Psoas muscle (tissue), 8 donors: ENCODE measurements around the gene DEK. TPM values are rescaled to one million over a fixed set of nuclear protein-coding genes. Genes with fewer than 3 reads are reported as not detected.
"Not testable (repeated sequence)": the region's sequence is repeated elsewhere in the genome, so short reads cannot be mapped to it uniquely, and the experiment has no call there.

Experiments used
- ATAC-seq, 4 donors: fragments of 200-7000 bp; cut with Tn5 transposase; one replicate each; pipeline ENCODE4 v1.9.1; 2020; ENCODE audit warnings: moderate library complexity in 3 of 4, mild to moderate bottlenecking in 2 of 4
- DNase-seq, 2 donors: peaks; one replicate each; pipeline ENCODE4 v3.0.0-alpha.2; 2020
- H3K27ac ChIP-seq: fragments of 200-600 bp; one replicate; pipeline ENCODE4 v1.8.0; 2022
- H3K27me3 ChIP-seq, 3 donors: fragments of 200-600 bp in 1 of 3; one replicate each; pipeline versions ENCODE4 v1.6.1 to v1.8.0; 2013 to 2022; ENCODE audit warnings: low read length in 2 of 3, mild to moderate bottlenecking in 2 of 3, moderate library complexity in 1 of 3; ENCODE audit not compliant: insufficient read depth in 3 of 3
- H3K36me3 ChIP-seq, 2 donors: fragments of 200-600 bp in 1 of 2; one replicate each; pipeline versions ENCODE4 v1.6.1 to v1.8.0; 2013 to 2022; ENCODE audit warnings: low read depth in 1 of 2, mild to moderate bottlenecking in 1 of 2, moderate library complexity in 1 of 2; ENCODE audit not compliant: insufficient read depth in 1 of 2
- H3K4me1 ChIP-seq: fragments of 200-600 bp; one replicate; pipeline ENCODE4 v1.8.0; 2022
- H3K4me3 ChIP-seq: fragments of 200-600 bp; one replicate; pipeline ENCODE4 v1.8.0; 2022; ENCODE audit warnings: mild to moderate bottlenecking
- H3K9me3 ChIP-seq: fragments of 200-600 bp; one replicate; pipeline ENCODE4 v1.8.0; 2022
- WGBS, 3 donors: extraction: QIAGEN DNeasy Blood & Tissue Kit; methylation state at CpG; one replicate each; pipeline versions ENCODE4 v1.1.6 to v1.1.7; 2013; 5-methylcytosine and 5-hydroxymethylcytosine counted together
- intact Hi-C, 2 donors: fragments of 100-400 bp; cut with DNase I; formaldehyde crosslinking; loops; one replicate each; pipeline versions ENCODE4 v1.11.0 to v1.14.2; 2022
- long read RNA-seq, 2 donors: library from polyadenylated mRNA; unstranded; transcript quantifications; one replicate each; pipeline ENCODE4 v2.0.0, GENCODE V29; 2021
- polyA plus RNA-seq, 3 donors: library from polyadenylated mRNA; stranded (reverse); fragments of 200-250 nt; gene quantifications; one replicate each; pipeline ENCODE4 v1.2.3, GENCODE V29; 2013
- total RNA-seq, 4 donors: library from RNA; stranded (reverse); fragmentation: NEBNext Ultra II Directional in 2 of 4; extraction: Animal tissue kit (Norgen Biotek cat#: 25700) in 2 of 4; gene quantifications; one replicate each; pipeline versions ENCODE4 v1.2.1 to v1.2.4, GENCODE V29; 2021 to 2023
- TF ChIP-seq, protein P1 (sequence below): fragments of 200-600 bp; IDR thresholded peaks from one replicate; pipeline ENCODE4 v1.8.0; 2022; ENCODE audit warnings: antibody characterized with exemption
- donor health status: healthy with polysubstance abuse.
- donor health status: DM: no; HTN: no; CAD: no; lungs with moderate emphysema.
- donor health status: Bipolar disorder and iron deficiency.
- donor health status: healthy.
- donor health status: DM: yes; HTN: yes; CAD: no.
- donor health status: DM: no; HTN: no; CAD: no.
- donor health status: DM: no; HTN: no; CAD: no.
- donor health status: DM: yes; HTN: yes; CAD: no.

DEK gene, protein sequence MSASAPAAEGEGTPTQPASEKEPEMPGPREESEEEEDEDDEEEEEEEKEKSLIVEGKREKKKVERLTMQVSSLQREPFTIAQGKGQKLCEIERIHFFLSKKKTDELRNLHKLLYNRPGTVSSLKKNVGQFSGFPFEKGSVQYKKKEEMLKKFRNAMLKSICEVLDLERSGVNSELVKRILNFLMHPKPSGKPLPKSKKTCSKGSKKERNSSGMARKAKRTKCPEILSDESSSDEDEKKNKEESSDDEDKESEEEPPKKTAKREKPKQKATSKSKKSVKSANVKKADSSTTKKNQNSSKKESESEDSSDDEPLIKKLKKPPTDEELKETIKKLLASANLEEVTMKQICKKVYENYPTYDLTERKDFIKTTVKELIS
- total RNA-seq = 10 to 100 TPM; 65.0 to 91.0 (median 69.2) TPM
- 10 to 100 TPM; 28.7 to 66.1 (median 44.3) TPM for polyA plus RNA-seq
- long read RNA-seq, donor 1, transcript DEK-202 (11 exons, 3,427 nt) = major isoform, 50 of 80 reads
- long read RNA-seq, donor 1, partial matches to known transcripts = 27 of 80 reads
- long read RNA-seq, donor 1, other reads (novel, unspliced or antisense) = 3 of 80 reads
- long read RNA-seq, donor 2, transcript DEK-202 (11 exons, 3,427 nt) = major isoform, 100 of 146 reads
- long read RNA-seq, donor 2, partial matches to known transcripts = 35 of 146 reads
- long read RNA-seq, donor 2, other reads (novel, unspliced or antisense) = 9 of 146 reads

DNA sequence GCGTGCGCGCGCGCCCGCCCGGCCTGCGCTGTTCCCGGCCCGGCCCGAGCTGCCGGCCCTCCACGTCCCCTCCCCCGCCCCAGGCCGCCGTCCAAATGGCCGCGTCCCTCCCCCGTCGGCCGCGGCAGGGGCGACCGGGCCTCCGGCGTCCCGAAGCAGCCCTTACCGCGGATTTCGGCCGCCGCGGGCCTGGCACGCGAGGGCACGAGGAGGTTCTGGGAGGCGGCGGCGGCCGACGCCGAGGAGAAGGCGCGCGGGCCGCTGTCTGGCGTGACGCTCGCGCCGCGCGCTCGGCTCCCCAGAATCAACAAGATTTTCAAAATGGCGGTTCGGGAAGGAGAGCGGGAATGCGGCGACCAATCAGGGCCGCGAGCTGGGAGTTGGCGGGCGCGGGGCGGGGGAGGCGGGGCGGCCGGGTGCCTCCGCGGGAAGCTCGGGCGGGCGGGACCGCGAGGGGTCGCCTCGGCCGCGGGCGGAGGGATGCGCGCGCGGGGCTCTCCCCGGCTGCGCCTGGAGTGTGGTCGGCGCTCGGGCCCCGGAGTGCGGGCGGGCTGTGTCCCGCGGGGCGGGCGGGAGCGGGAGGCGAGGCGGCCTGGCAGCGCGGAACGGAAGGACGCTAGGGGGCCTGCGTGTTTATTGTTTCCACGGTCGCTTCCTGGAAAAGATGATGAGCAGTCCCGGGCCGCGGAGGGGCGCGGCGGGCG, at the start of gene DEK:
Gene DEK, minus strand, starts transcription at position 312 of the 704 bp plus-strand sequence. CDS start 543 bp downstream, outside the sequence.
- Histone ChIP-seq H3K4me1 (peaks cover 41% of the 10 kb centered on the region), H3K4me3 (peak within 1 kb of the TSS; percentile 88), H3K36me3 (peaks cover 0 to 3% of the 10 kb centered on the region in 2 donors), H3K9me3 (no peaks in the 10 kb centered on the region), H3K27ac (peak within 1 kb of the TSS; percentile 92), H3K27me3 (no peaks in the 10 kb centered on the region)
- intact Hi-C loops = loop anchor here in 1 of 2 donors (5.0 kb wide), 1 partner anchor 38 kb away; no protein-coding TSS in a partner anchor
- ATAC-seq = peak; percentile 79 to 83 (median 82)
- TF ChIP-seq, protein P1, sequence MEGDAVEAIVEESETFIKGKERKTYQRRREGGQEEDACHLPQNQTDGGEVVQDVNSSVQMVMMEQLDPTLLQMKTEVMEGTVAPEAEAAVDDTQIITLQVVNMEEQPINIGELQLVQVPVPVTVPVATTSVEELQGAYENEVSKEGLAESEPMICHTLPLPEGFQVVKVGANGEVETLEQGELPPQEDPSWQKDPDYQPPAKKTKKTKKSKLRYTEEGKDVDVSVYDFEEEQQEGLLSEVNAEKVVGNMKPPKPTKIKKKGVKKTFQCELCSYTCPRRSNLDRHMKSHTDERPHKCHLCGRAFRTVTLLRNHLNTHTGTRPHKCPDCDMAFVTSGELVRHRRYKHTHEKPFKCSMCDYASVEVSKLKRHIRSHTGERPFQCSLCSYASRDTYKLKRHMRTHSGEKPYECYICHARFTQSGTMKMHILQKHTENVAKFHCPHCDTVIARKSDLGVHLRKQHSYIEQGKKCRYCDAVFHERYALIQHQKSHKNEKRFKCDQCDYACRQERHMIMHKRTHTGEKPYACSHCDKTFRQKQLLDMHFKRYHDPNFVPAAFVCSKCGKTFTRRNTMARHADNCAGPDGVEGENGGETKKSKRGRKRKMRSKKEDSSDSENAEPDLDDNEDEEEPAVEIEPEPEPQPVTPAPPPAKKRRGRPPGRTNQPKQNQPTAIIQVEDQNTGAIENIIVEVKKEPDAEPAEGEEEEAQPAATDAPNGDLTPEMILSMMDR = peak; percentile 72
- peak; percentile 90 to 93 for DNase-seq
- WGBS, 3 donors = 0 to 1% (median 0%) methylated on average over 27 to 113 of the region's 113 CpGs

DNA sequence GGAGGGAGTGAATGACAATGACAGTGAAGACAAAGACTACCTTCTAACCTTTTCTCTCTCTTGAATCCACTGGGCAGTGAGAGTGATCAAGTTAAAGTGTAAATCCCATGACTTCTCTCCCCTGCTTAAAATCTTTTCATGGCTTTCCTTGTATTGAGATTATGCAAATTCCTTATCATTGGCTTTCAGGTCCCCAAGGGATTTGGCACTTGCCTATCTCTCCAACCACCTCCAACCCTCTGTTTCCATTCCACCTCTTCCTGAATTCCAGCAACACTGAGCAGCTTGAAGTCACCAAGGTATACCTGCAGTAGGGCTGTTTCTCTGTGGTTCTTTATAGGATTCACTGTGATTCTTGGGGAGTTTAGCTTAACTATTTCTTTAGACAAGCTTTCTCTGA, 48.0 kb upstream of the DEK start:
- Histone ChIP-seq H3K27me3 (no peaks in the 10 kb centered on the region), H3K36me3 (no peaks in the 10 kb centered on the region), H3K4me3 (no peak overlapping the region), H3K27ac (no peak overlapping the region), H3K9me3 (no peaks in the 10 kb centered on the region), H3K4me1 (no peaks in the 10 kb centered on the region)
- DNase-seq (no peak), ATAC-seq (no peak)
- intact Hi-C loops = no loop called here
- TF ChIP-seq, protein P1 = no peak

DNA sequence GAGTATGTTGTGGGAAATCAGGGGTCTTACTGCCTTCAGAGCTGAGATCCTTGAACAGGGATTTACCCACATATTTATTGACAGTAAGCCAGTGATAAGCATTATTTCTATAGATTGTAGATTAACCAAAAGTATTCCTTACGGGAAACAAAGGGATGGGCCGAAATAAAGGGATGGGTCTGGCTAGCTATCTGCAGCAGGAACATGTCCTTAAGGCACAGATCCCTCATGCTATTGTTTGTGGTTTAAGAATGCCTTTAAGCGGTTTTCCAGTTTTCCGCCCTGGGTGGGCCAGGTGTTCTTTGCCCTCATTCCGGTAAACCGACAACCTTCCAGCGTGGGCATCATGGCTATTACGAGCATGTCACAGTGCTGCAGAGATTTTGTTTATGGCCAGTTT, 45.7 kb upstream of the DEK start:
- H3K27ac ChIP-seq, intact Hi-C loops, ATAC-seq: not testable (repeated sequence)

DNA sequence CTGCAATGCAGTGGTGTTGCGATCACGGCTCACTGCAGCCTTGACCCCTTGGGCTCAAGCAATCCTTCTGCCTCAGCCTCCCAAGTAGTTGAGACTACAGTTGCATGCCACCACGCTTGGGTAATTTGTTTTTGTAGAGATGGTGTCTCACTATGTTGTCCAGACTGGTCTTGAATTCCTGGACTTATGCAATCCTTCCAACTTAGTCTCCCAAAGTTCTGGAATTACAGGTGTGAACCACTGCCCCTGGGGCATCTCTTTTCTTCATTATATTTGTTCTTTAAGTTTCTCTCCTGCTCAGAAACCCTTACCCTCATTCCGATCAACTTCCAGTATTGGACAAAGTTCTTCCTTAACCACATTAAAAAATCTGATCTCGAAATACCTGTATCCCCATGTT, 44.7 kb upstream of the DEK start:
- no peak for ATAC-seq
- no peak overlapping the region for H3K27ac ChIP-seq
- intact Hi-C loops = no loop called here
- no peaks in the 10 kb centered on the region for H3K9me3 ChIP-seq
- H3K4me1 ChIP-seq = no peaks in the 10 kb centered on the region
- H3K4me3 ChIP-seq = no peak overlapping the region
- no peak for DNase-seq
- no peaks in the 10 kb centered on the region for H3K27me3 ChIP-seq
- TF ChIP-seq, protein P1 = no peak
- H3K36me3 ChIP-seq = no peaks in the 10 kb centered on the region
- WGBS, 3 donors = 96 to 99% (median 98%) methylated on average over 5 of the region's 5 CpGs

More for the DNA sequence above, 45.7 kb upstream of the DEK start:
- not testable (repeated sequence) for H3K4me3 ChIP-seq, H3K27me3 ChIP-seq, DNase-seq, H3K4me1 ChIP-seq, H3K36me3 ChIP-seq, H3K9me3 ChIP-seq
- 73 to 96% (median 90%) methylated on average over 8 of the region's 8 CpGs for WGBS, 3 donors
